Motor neuron (in vitro differentiated cells): Measurements from ENCODE around the gene SMPDL3B. TPM values are rescaled to one million over a fixed set of nuclear protein-coding genes. Genes with fewer than 3 reads are reported as not detected.
A peak's percentile ranks its signal among the peaks of the same experiment; 100 is the strongest.

Experiments
- ATAC-seq, 8 experiments: fragments of 200-7000 bp; cut with Tn5 transposase; replicated peaks in 6 of 8; 2 replicates each; pipeline ENCODE4 v1.8.0; 2021; ENCODE audit warnings: mild to moderate bottlenecking in 8 of 8, moderate library complexity in 8 of 8
- H3K27ac ChIP-seq, 2 donors: fragments of 250-450 bp; sonication (Bioruptor Pico); 2 replicates each; pipeline ENCODE4 v1.9.0; 2021; ENCODE audit warnings: antibody characterized with exemption in 2 of 2, mild to moderate bottlenecking in 2 of 2, moderate library complexity in 1 of 2
- H3K4me1 ChIP-seq, 2 donors: fragments of 250-450 bp; sonication (Bioruptor Pico); replicated peaks in 1 of 2; 2 replicates each; pipeline ENCODE4 v1.6.1; 2021; ENCODE audit warnings: antibody characterized with exemption in 2 of 2, mild to moderate bottlenecking in 2 of 2, moderate library complexity in 1 of 2
- H3K4me3 ChIP-seq, 5 donors: fragments of 250-450 bp; sonication (Bioruptor Pico); 2 replicates each; pipeline ENCODE4 v1.9.0; 2021; ENCODE audit warnings: antibody characterized with exemption in 5 of 5, mild to moderate bottlenecking in 5 of 5, moderate library complexity in 4 of 5
- WGBS, 10 experiments: fragments of 450-650 bp; shearing (Covaris generic); methylation state at CpG; one replicate each; pipeline ENCODE4 v1.0.0; 2022; 5-methylcytosine and 5-hydroxymethylcytosine counted together
- in situ Hi-C, 9 experiments: fragments of 400-800 bp; cut with MboI; loops; one replicate each; pipeline ENCODE4 v1.15.0; 2021; ENCODE audit warnings: low sequenced_read_pairs in 9 of 9, low pct_unique_long_range_greater_than_20kb in 2 of 9; ENCODE audit not compliant: unreplicated experiment in 9 of 9
- total RNA-seq, 8 experiments: library from RNA; unstranded; fragments of 300-600 nt; gene quantifications; 2 replicates each; pipeline versions ENCODE4 v1.2.3 to v1.2.4, GENCODE V29; 2022

SMPDL3B gene
- total RNA-seq, 8 experiments from 2014 or later: 0.17 to 0.52 (median 0.25) TPM; not detected in 4

- Histone ChIP-seq H3K27ac (no peak overlapping the region), H3K4me1 (no peaks in the 10 kb centered on the region), H3K4me3 (no peak overlapping the region)
- in situ Hi-C loops: no loop called here
- no peak for ATAC-seq
- WGBS, 10 experiments: 30 to 95% (median 85%) methylated on average over 2 to 8 of the region's 8 CpGs; no CpG with 5 or more reads in 4 of the 10 experiments
These were observed 14.2 kb downstream of the SMPDL3B start for GRCh38 chr1:27949027-27949426.

DNA sequence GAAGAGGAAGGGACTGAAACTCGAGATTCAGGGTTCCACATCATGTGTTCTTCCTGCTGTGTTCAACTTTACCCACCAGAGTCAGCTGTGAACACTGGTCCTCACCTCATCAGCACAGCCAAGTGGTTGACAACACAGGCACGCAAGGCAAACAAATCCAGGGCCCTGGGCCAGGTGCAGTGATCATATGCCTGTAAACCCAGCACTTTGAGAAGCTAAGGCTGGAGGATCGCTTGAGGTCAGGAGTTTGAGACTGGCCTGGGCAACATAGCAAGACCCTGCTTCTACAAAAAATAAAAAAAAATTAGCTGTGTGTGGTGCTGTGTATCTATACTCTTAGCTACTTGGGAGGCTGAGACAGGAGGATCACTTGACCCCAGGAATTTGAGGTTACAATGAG lies 16.6 kb downstream of the SMPDL3B start:
- Histone ChIP-seq H3K27ac (no peak overlapping the region), H3K4me3 (no peak overlapping the region), H3K4me1 (no peaks in the 10 kb centered on the region)
- WGBS, 10 experiments: 0 to 68% (median 40%) methylated on average over 1 to 3 of the region's 3 CpGs; no CpG with 5 or more reads in 3 of the 10 experiments
- in situ Hi-C loops: loop anchor here in 1 of 9 experiments (25.0 kb wide), 1 partner anchor 89 kb away; the partner anchor contains the start of gene THEMIS2
- no peak for ATAC-seq

- no peak overlapping the region for H3K27ac ChIP-seq
- no peaks in the 10 kb centered on the region for H3K4me1 ChIP-seq
- ATAC-seq: peak in 2 of 8 experiments; percentile 67 to 95
- no peak overlapping the region for H3K4me3 ChIP-seq
- 10 to 100% (median 82%) methylated on average over 1 to 3 of the region's 3 CpGs; no CpG with 5 or more reads in 1 of the 10 experiments for WGBS, 10 experiments
- in situ Hi-C loops: loop anchor here in 1 of 9 experiments (25.0 kb wide), 1 partner anchor 90 kb away; the partner anchor contains the start of gene THEMIS2
These were observed 17.3 kb downstream of the SMPDL3B start for GRCh38 chr1:27952147-27952546.

DNA sequence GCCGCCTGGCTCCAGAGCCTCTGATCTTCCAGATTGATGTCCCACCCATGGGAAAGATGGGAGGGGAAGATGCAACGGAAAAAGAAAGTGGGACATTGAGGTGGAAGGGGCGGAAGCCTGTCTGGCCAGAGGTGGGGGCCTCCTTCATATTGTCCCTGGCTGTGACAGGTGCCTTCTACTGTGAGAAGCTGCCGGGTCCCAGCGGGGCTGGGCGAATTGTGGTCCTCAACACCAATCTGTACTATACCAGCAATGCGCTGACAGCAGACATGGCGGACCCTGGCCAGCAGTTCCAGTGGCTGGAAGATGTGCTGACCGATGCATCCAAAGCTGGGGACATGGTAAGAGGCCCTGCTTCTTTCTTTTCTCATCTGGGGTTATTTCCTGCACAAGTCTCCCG lies 19.4 kb downstream of the SMPDL3B start:
- WGBS, 10 experiments: 43 to 100% (median 84%) methylated on average over 1 to 8 of the region's 10 CpGs; no CpG with 5 or more reads in 4 of the 10 experiments
- Histone ChIP-seq H3K27ac (no peak overlapping the region), H3K4me3 (no peak overlapping the region), H3K4me1 (no peaks in the 10 kb centered on the region)
- ATAC-seq: no peak
- in situ Hi-C loops: loop anchor here in 1 of 9 experiments (25.0 kb wide), 1 partner anchor 92 kb away; the partner anchor contains the start of gene THEMIS2

DNA sequence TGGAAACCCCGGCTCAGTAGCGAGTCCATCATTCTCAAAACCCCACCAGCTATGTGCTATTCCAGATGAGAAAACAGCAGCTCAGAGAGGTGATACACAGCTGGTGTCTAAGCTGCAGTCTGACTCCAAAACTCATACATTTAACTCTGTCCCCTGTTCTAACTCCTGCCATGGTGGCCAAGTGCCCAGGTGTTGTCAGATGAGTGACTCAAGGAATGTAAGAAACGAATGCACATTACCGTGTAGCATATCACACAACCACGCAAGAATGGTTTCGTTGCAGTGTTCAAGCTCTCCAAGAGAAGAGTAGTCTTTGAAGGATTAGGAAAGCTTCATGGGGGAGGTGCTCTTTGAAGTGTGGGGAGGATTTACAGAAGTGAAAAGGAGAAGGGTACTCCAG lies 20.3 kb downstream of the SMPDL3B start:
- Histone ChIP-seq H3K4me1 (peaks cover 0 to 4% of the 10 kb centered on the region in 2 donors), H3K4me3 (no peak overlapping the region), H3K27ac (no peak overlapping the region)
- ATAC-seq: no peak
- in situ Hi-C loops: loop anchor here in 1 of 9 experiments (25.0 kb wide), 1 partner anchor 93 kb away; the partner anchor contains the start of gene THEMIS2
- 44 to 87% (median 76%) methylated on average over 3 to 6 of the region's 6 CpGs; no CpG with 5 or more reads in 4 of the 10 experiments for WGBS, 10 experiments

- Histone ChIP-seq H3K4me3 (no peak overlapping the region), H3K4me1 (peaks cover 0 to 4% of the 10 kb centered on the region in 2 donors), H3K27ac (no peak overlapping the region)
- 70 to 90% (median 80%) methylated on average over 2 to 6 of the region's 6 CpGs; no CpG with 5 or more reads in 5 of the 10 experiments for WGBS, 10 experiments
- ATAC-seq: no peak
- in situ Hi-C loops: loop anchor here in 1 of 9 experiments (25.0 kb wide), 1 partner anchor 94 kb away; the partner anchor contains the start of gene THEMIS2
These were observed 22.0 kb downstream of the SMPDL3B start for GRCh38 chr1:27956761-27957160.

DNA sequence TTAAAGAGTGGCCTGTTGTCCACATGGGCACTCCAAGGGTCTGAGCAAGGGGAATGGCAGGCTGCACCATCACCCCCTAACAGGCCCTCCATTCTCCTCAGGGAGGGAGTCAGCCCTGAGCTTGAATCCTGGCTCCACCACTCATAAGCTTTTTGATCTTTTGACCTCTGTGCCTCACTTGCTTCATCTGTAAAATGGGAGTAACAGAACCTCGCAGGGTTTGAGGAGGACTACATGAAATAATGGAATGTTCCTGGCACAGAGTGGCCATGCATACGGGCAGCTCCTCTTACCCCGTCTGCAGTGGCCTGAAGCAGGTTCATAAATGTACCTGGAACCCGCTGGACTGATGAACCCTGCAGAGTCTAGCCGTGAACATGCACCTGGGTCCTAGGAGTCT lies 22.9 kb downstream of the SMPDL3B start:
- no peak for ATAC-seq
- H3K27ac ChIP-seq: no peak overlapping the region
- in situ Hi-C loops: loop anchor here in 1 of 9 experiments (25.0 kb wide), 1 partner anchor 95 kb away; the partner anchor contains the start of gene THEMIS2
- H3K4me1 ChIP-seq: peaks cover 0 to 4% of the 10 kb centered on the region in 2 donors
- H3K4me3 ChIP-seq: no peak overlapping the region
- WGBS, 10 experiments: 90 to 100% (median 100%) methylated on average over 1 to 5 of the region's 5 CpGs; no CpG with 5 or more reads in 3 of the 10 experiments

- Histone ChIP-seq H3K4me1 (peaks cover 0 to 4% of the 10 kb centered on the region in 2 donors), H3K4me3 (no peak overlapping the region), H3K27ac (no peak overlapping the region)
- no peak for ATAC-seq
- WGBS, 10 experiments: 67 to 100% (median 97%) methylated on average over 1 to 13 of the region's 26 CpGs; no CpG with 5 or more reads in 6 of the 10 experiments
- in situ Hi-C loops: loop anchor here in 1 of 9 experiments (25.0 kb wide), 1 partner anchor 96 kb away; the partner anchor contains the start of gene THEMIS2
These were observed 23.7 kb downstream of the SMPDL3B start for GRCh38 chr1:27958513-27958912.

DNA sequence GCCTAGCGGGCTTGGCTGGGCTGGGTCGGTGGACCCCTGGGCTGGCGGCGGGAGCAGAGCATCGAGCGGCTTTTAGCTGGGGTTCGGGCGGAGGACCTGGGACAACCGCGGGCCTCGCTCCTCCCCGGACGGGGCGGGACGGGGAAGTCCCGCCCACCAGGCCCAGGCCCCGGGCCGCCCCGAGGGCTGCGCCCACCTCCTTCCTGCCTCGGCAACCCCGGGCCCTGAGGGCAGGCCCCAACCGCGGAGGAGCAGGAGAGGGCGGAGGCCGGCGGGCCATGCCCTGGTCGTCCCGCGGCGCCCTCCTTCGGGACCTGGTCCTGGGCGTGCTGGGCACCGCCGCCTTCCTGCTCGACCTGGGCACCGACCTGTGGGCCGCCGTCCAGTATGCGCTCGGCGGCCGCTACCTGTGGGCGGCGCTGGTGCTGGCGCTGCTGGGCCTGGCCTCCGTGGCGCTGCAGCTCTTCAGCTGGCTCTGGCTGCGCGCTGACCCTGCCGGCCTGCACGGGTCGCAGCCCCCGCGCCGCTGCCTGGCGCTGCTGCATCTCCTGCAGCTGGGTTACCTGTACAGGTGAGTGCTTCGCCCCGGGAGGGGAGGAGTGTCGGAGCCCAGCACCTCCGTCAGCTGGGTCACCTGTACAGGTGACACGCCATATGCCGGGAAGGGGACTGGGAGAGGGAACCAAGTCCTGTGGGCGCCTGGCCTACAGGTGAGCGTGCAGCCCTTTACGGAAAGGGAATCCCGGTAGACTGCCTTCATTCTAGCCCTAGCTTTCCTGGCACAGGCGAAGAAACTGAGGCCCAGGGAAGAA lies 25.2 kb downstream of the SMPDL3B start, which contains the start of gene XKR8:
Gene XKR8 (plus strand): TSS at position 182 of the 812 bp plus-strand sequence. CDS start 97 bp downstream, at position 279.
- peak; percentile 57 to 93 (median 86) for ATAC-seq
- in situ Hi-C loops: loop anchor here in 1 of 9 experiments (25.0 kb wide), 1 partner anchor 98 kb away; the partner anchor contains the start of gene THEMIS2
- peaks cover 0 to 4% of the 10 kb centered on the region in 2 donors for H3K4me1 ChIP-seq
- 4 to 82% (median 26%) methylated on average over 1 to 33 of the region's 68 CpGs; no CpG with 5 or more reads in 2 of the 10 experiments for WGBS, 10 experiments
- no peak within 1 kb of the TSS for H3K27ac ChIP-seq
- peak within 1 kb of the TSS in 4 of 5 donors; percentile 15 to 36 (median 23) for H3K4me3 ChIP-seq

GRCh38 chr1:27960762-27961645 lies 26.2 kb downstream of the SMPDL3B start:
- Histone ChIP-seq H3K4me1 (peaks cover 0 to 4% of the 10 kb centered on the region in 2 donors), H3K4me3 (no peak overlapping the region), H3K27ac (no peak overlapping the region)
- peak in 1 of 8 experiments; percentile 3 for ATAC-seq
- 0 to 100% (median 80%) methylated on average over 1 to 13 of the region's 13 CpGs; no CpG with 5 or more reads in 1 of the 10 experiments for WGBS, 10 experiments
- in situ Hi-C loops: loop anchor here in 1 of 9 experiments (25.0 kb wide), 1 partner anchor 99 kb away; the partner anchor contains the start of gene THEMIS2

GRCh38 chr1:27961646-27962221 lies 26.9 kb downstream of the SMPDL3B start:
- Histone ChIP-seq H3K27ac (no peak overlapping the region), H3K4me1 (peaks cover 0 to 4% of the 10 kb centered on the region in 2 donors), H3K4me3 (no peak overlapping the region)
- WGBS, 10 experiments: 23 to 100% (median 69%) methylated on average over 1 to 4 of the region's 4 CpGs; no CpG with 5 or more reads in 3 of the 10 experiments
- peak in 1 of 8 experiments; percentile 5 for ATAC-seq
- in situ Hi-C loops: loop anchor here in 1 of 9 experiments (25.0 kb wide), 1 partner anchor 99 kb away; the partner anchor contains the start of gene THEMIS2
